GM18870 (cell line): Measurements from ENCODE around the gene MAN2B2.
"Not testable (repeated sequence)": the region's sequence is repeated elsewhere in the genome, so short reads cannot be mapped to it uniquely, and the experiment has no call there.

Experiments used
- ATAC-seq: cut with Tn5 transposase; IDR thresholded peaks from one replicate; pipeline ENCODE4 v1.9.1; 2021; ENCODE audit warnings: moderate library complexity; ENCODE audit not compliant: unreplicated experiment

Gene MAN2B2

GRCh38 chr4:6639137-6639680, 64.2 kb downstream of the MAN2B2 start:
- no peak for ATAC-seq

DNA sequence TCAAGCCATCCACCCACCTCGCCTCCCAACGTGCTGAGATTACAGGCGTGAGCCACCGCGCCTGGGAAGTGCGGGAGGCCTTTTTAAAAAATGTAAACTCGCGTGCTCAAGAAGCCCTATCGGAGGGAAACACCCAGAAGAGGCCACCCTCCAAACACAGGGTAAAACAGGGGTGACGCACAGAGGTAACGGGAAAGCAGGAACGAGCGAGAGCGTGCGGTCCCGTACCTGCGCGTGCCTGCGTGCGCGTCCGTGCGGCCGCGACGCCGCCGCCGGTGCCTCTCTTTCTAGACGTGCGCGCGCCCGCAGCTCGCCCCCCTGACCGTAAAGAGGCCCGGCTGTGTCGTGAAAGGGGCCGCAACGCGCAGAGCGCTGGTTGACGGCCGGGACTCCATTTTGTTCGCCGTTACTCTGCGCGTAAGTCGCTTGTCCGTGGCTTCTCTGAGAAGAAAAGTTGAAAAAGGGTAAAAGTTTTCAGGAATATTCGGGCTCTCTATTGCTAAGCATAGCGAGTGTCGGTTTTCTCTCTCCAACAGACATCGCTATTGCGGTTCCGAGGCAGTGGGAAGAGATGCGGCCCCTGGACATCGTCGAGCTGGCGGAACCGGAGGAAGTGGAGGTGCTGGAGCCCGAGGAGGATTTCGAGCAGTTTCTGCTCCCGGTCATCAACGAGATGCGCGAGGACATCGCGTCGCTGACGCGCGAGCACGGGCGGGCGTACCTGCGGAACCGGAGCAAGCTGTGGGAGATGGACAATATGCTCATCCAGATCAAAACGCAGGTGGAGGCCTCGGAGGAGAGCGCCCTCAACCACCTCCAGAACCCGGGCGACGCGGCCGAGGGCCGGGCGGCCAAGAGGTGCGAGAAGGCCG, 65.5 kb downstream of the MAN2B2 start, which contains the start of gene MRFAP1:
Gene MRFAP1 (plus strand): TSS at position 394 of the 872 bp plus-strand sequence. CDS start 178 bp downstream, at position 572.
- peak; percentile 59 for ATAC-seq

GRCh38 chr4:6641164-6641970, 66.4 kb downstream of the MAN2B2 start:
- peak; percentile 41 for ATAC-seq

- no peak for ATAC-seq
Observed at GRCh38 chr4:6641971-6642320, 67.0 kb downstream of the MAN2B2 start.

GRCh38 chr4:6643141-6643847, 68.3 kb downstream of the MAN2B2 start:
- no peak for ATAC-seq

DNA sequence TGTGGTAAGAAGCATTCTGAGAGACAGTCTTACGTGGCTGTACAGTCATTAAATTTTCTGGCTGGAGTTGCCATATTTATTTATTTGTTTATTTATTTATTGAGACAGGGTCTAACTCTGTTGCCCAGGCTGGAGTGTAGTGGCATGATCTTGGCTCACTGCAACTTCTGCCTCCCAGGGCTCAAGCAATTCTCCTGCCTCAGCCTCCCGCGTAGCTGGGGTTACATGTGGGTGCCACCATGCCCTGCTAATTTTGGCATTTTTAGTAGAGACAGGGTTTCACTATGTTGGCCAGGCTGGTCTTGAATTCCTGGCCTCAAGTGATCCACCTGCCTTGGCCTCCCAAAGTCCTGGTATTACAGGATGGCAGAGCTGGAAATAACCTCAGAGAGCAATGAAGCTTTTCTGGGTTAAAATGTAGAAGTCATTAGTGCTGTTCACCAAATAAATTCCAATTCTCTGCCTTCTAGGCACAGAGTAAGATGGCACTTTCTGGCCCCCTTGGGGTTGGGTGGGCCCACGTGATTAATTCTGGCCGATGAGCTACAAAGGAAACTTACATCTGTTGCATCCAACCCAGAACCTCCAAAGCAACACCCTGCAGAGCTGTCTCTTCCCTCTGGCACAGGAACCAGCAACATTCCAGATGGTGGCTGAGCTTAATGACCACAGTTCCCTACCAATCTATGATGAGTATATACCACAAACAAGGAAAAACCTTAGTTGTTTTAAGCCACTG, 70.0 kb downstream of the MAN2B2 start:
- no peak for ATAC-seq

DNA sequence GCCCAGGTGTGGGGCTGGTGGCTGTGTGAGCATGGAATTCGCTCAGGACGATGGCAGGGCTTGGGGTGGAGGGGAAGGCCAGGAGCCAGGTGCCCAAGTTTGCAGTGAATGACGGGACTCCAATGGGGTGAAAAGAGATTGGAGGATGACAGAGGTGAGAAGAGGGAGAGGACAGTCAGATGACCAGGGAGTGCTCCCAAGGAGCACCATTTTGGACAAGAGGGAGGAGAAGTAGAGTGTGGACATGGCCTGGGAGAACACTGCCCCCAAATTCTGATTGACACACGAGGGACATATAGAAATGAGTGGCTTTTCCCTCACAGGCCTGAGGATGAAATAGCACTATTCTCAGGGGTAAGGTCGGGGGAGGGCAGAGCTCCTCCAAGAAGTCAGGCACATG, 72.2 kb downstream of the MAN2B2 start:
- no peak for ATAC-seq

- no peak for ATAC-seq
Observed at GRCh38 chr4:6647582-6648230, 72.7 kb downstream of the MAN2B2 start.

DNA sequence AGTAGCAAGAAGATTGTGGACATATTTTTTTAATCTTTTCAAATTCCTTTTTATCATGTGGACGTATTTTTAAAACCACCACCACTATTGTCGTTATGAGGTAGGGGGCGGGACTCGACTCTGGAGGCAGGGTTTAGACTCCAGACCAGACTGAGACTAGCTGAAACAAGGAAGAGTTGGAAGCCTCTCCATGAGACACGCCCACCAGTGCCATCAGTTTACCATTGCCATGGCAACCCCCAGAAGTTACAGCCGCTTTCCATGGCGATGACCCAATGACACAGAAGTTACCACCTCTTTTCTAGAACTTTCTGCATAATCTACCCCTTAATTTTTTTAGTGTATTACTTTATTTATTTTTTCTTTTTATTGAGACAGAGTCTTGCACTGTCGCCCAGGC, 74.2 kb downstream of the MAN2B2 start:
- no peak for ATAC-seq

DNA sequence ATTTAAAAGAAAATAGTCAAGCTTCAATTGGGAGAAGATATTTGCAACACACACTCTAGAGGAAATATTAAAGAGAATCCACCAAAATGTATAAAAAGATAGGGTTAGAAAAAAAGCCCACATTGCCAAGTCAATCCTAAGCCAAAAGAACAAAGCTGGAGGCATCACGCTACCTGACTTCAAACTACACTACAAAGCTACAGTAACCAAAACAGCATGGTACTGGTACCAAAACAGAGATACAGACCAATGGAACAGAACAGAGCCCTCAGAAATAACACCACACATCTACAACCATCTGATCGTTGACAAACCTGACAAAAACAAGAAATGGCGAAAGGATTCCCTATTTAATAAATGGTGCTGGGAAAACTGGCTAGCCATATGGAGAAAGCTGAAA, 79.2 kb downstream of the MAN2B2 start:
- not testable (repeated sequence) for ATAC-seq

- ATAC-seq = not testable (repeated sequence)
Observed at GRCh38 chr4:6655291-6655690, 80.3 kb downstream of the MAN2B2 start.

DNA sequence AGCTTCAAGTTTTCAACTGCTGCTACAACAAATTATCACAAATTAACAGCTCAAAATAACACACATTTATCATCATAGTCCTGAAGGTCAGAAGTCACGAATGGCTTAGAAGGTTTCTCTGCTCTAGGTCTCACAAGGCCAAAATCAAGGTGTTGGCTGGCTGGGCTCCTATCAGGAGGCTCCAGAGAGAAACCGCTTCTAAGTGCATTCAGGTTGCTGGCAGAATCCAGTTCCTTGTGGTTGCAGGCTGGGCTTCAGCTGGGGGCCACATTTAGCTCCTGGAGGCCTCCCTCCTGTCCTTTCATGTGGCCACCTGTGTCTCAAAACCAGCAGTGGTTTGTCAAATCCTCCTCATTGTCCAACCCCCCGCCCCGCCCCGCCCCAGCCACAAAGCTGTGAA, 80.9 kb downstream of the MAN2B2 start:
- ATAC-seq = no peak

- no peak for ATAC-seq
Observed at GRCh38 chr4:6657242-6658208, 82.5 kb downstream of the MAN2B2 start.

GRCh38 chr4:6658209-6658595, 83.2 kb downstream of the MAN2B2 start:
- ATAC-seq = no peak

DNA sequence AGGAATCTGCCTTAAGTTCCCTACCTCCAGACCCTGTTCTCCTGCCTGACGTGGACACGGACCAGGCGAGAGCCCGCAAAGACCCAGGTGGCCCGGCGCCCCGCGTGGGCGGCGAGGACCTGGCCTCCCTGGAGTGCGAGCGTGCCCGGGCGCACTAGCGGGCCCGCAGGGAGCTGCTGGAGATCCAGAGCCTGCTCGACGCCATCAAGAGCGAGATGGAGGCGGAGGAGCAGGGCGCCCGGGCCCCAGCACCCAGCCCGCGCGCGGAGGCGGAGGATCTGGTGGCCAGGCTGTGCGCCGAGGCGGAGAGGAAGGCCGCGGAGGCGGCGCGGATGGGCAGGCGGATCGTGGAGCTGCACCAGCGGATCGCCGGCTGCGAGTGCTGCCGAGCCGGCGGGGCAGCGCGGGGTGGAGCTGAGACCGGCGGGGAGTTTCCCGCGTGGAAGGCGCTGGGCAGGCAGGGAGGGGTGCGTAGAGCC, 83.6 kb downstream of the MAN2B2 start:
- ATAC-seq = no peak

GRCh38 chr4:6659897-6660296, 84.9 kb downstream of the MAN2B2 start:
- ATAC-seq = no peak

GRCh38 chr4:6660430-6660829, 85.4 kb downstream of the MAN2B2 start:
- ATAC-seq = no peak

- no peak for ATAC-seq
Observed at GRCh38 chr4:6662591-6662990, 87.6 kb downstream of the MAN2B2 start.
